ENCODE results near the gene RASL12. TPM values are rescaled to one million over a fixed set of nuclear protein-coding genes. Genes with fewer than 3 reads are reported as not detected.

RASL12 gene
- total and polyA plus RNA-seq, 10 donors, result 2.7 to 38.5 (median 9.3) TPM

DNA sequence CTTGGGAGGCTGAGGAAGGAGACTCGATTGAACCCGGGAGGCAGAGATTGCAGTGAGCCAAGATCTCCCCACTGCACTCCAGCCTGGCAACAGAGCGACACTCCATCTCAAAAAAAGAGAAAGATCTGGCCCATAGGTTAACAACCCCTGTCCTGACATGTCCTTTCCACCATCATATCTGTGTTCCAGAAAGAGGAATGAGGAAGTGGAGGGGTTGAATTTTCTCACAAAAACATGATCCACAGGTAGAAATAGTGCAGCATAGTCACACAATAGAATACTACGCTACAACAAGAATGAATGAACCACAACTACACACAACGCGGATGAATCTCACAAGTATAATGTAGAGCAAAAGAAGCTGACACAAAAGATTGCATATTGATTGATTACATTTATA is 27.3 kb downstream of the RASL12 start:
- Histone ChIP-seq H3K9me3 (no peaks in the 10 kb centered on the region), H3K27me3 (replicated peaks in 1 of 7) (no peaks in the 10 kb centered on the region), H3K27ac (no peak overlapping the region), H3K36me3 (no peaks in the 10 kb centered on the region), H3K4me3 (no peak overlapping the region), H3K4me1 (peaks cover 0 to 4% (median 0%) of the 10 kb centered on the region in 6 donors)
- DNase-seq, result no peak
- intact Hi-C loops (cut with DNase I; ENCODE audit: low total_unique reads), result no loop called here
- WGBS, 5 donors, result 89 to 92% (median 92%) methylated on average over 6 of the region's 6 CpGs
- no peak for TF ChIP-seq POLR2AphosphoS5 (IDR thresholded peaks at IDR 0.05)
- TF ChIP-seq POLR2A (IDR thresholded peaks at IDR 0.05), result no peak
- no peak for TF ChIP-seq CTCF (IDR thresholded peaks at IDR 0.05 in 8 of 11, conservative IDR thresholded peaks at IDR 0.05 in 3 of 11)

GRCh38 chr15:65038836-65039235 is 29.0 kb downstream of the RASL12 start:
- no peak for DNase-seq
- H3K4me3 ChIP-seq, result no peak overlapping the region
- H3K27me3 ChIP-seq (replicated peaks in 1 of 7), result no peaks in the 10 kb centered on the region
- H3K9me3 ChIP-seq, result no peaks in the 10 kb centered on the region
- 75 to 81% (median 77%) methylated on average over 5 of the region's 5 CpGs for WGBS, 5 donors
- H3K4me1 ChIP-seq, result peaks cover 0 to 8% (median 3%) of the 10 kb centered on the region in 6 donors
- intact Hi-C loops (cut with DNase I; ENCODE audit: low total_unique reads), result no loop called here
- no peaks in the 10 kb centered on the region for H3K36me3 ChIP-seq
- no peak overlapping the region for H3K27ac ChIP-seq
- no peak for TF ChIP-seq POLR2AphosphoS5 (IDR thresholded peaks at IDR 0.05)
- TF ChIP-seq CTCF (IDR thresholded peaks at IDR 0.05 in 8 of 11, conservative IDR thresholded peaks at IDR 0.05 in 3 of 11), result no peak
- no peak for TF ChIP-seq POLR2A (IDR thresholded peaks at IDR 0.05)

- DNase-seq, result no peak
- no peak overlapping the region for H3K27ac ChIP-seq
- H3K36me3 ChIP-seq, result no peaks in the 10 kb centered on the region
- H3K9me3 ChIP-seq, result no peaks in the 10 kb centered on the region
- H3K4me3 ChIP-seq, result no peak overlapping the region
- TF ChIP-seq CTCF (IDR thresholded peaks at IDR 0.05 in 8 of 11, conservative IDR thresholded peaks at IDR 0.05 in 3 of 11) (no peak), POLR2A (IDR thresholded peaks at IDR 0.05) (no peak), POLR2AphosphoS5 (IDR thresholded peaks at IDR 0.05) (no peak)
- intact Hi-C loops (cut with DNase I; ENCODE audit: low total_unique reads), result no loop called here
- H3K27me3 ChIP-seq (replicated peaks in 1 of 7), result no peaks in the 10 kb centered on the region
- WGBS, 5 donors, result 85 to 98% (median 95%) methylated on average over 3 of the region's 3 CpGs
- H3K4me1 ChIP-seq, result peaks cover 0 to 12% (median 7%) of the 10 kb centered on the region in 6 donors
Measured at GRCh38 chr15:65038428-65038827, 29.4 kb downstream of the RASL12 start.

DNA sequence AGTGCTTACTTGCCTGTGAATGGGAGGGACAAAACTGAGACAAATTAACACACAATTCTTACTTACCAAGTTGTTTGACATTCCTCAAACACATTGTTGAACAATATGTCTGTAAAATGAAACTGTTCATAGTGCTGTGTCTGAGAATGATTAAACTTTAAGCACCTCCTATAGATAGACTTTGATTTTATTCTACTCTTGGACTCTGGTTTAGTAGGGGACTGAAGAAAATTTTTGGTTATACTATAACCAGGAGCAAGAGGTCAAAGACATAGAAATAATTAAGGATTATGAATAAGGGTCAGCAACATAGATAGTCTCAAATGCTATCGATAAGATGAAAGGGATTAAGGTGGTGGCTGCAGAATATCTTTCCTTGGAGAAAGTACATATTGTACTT is 30.5 kb downstream of the RASL12 start:
- Histone ChIP-seq H3K4me1 (peaks cover 0 to 19% (median 12%) of the 10 kb centered on the region in 6 donors), H3K36me3 (no peaks in the 10 kb centered on the region), H3K27ac (no peak overlapping the region), H3K4me3 (no peak overlapping the region), H3K9me3 (no peaks in the 10 kb centered on the region), H3K27me3 (replicated peaks in 1 of 7) (no peaks in the 10 kb centered on the region)
- DNase-seq, result no peak
- WGBS, 5 donors, result 88 to 100% (median 97%) methylated on average over 1 of the region's 1 CpG
- intact Hi-C loops (cut with DNase I; ENCODE audit: low total_unique reads), result no loop called here
- TF ChIP-seq POLR2AphosphoS5 (IDR thresholded peaks at IDR 0.05), result no peak
- TF ChIP-seq CTCF (IDR thresholded peaks at IDR 0.05 in 8 of 11, conservative IDR thresholded peaks at IDR 0.05 in 3 of 11), result no peak
- no peak for TF ChIP-seq POLR2A (IDR thresholded peaks at IDR 0.05)

Measured in spleen (tissue), 11 donors.